OCI-LY7 (cell line): ENCODE data around the gene SNX25. TPM values are rescaled to one million over a fixed set of nuclear protein-coding genes. Genes with fewer than 3 reads are reported as not detected.

Experiments
- BruUV-seq: library from RNA; stranded (reverse); fragments of 400-500 nt; replicated peaks from 2 replicates; lab custom pipeline; 2021; lab: Mats Ljungman, UMichigan
- CTCF ChIA-PET: fragments of 300-600 bp; sonication (Branson Sonifier 250); formaldehyde crosslinking; loops from one replicate; lab custom pipeline; 2022; ENCODE audit warnings: antibody characterized with exemption; ENCODE audit not compliant: unreplicated experiment; lab: Charles Lee
- POLR2A ChIA-PET: fragments of 300-600 bp; sonication (Branson Sonifier 250); formaldehyde crosslinking; loops from one replicate; lab custom pipeline; 2022; ENCODE audit warnings: antibody characterized with exemption; lab: Charles Lee
- DNase-seq: peaks from one replicate; pipeline ENCODE4 v3.0.0-alpha.2; 2015; ENCODE audit warnings: low spot score
- H2AFZ ChIP-seq: fragments of 200-600 bp; sonication (generic), shearing (Covaris generic); 2 replicates; pipeline ENCODE4 v1.6.1; 2014; ENCODE audit warnings: mild to moderate bottlenecking, antibody characterized with exemption, low read length, moderate library complexity
- H3K27ac ChIP-seq: fragments of 200-600 bp; sonication (generic); 2 replicates; pipeline ENCODE4 v1.5.1; 2014; ENCODE audit warnings: mixed run types, low read depth, mild to moderate bottlenecking, moderate library complexity, low read length, inconsistent platforms; ENCODE audit not compliant: poor library complexity, severe bottlenecking
- H3K36me3 ChIP-seq: fragments of 200-600 bp; sonication (generic); 2 replicates; pipeline ENCODE4 v1.6.1; 2014; ENCODE audit warnings: mild to moderate bottlenecking, antibody characterized with exemption, low read length, moderate library complexity, mixed read lengths; ENCODE audit not compliant: insufficient read depth
- H3K4me1 ChIP-seq: fragments of 200-600 bp; sonication (generic); 2 replicates; pipeline ENCODE4 v1.5.1; 2014; ENCODE audit warnings: mild to moderate bottlenecking, low read length; ENCODE audit not compliant: insufficient read depth, poor library complexity, severe bottlenecking
- H3K4me2 ChIP-seq: fragments of 200-600 bp; sonication (generic); 2 replicates; pipeline ENCODE4 v1.6.1; 2014; ENCODE audit warnings: mild to moderate bottlenecking, low read length
- H3K4me3 ChIP-seq: fragments of 200-600 bp; sonication (generic); 2 replicates; pipeline ENCODE4 v1.5.1; 2014; ENCODE audit warnings: mild to moderate bottlenecking, low read depth, low read length; ENCODE audit not compliant: poor library complexity, severe bottlenecking
- H3K79me2 ChIP-seq: fragments of 200-600 bp; sonication (generic); 2 replicates; pipeline ENCODE4 v1.6.1; 2016; ENCODE audit warnings: low read depth, mild to moderate bottlenecking, low read length, moderate library complexity, mixed read lengths; ENCODE audit not compliant: insufficient read depth
- H3K9me2 ChIP-seq: fragments of 200-600 bp; sonication (generic); 2 replicates; pipeline ENCODE4 v1.6.1; 2016; ENCODE audit warnings: mild to moderate bottlenecking, low read length, mixed read lengths; ENCODE audit not compliant: insufficient read depth
- H3K9me3 ChIP-seq: fragments of 200-600 bp; sonication (generic); 2 replicates; pipeline ENCODE4 v1.6.1; 2014; ENCODE audit warnings: mild to moderate bottlenecking, mixed run types, low read length, mixed read lengths
- H4K20me1 ChIP-seq: fragments of 200-600 bp; sonication (generic); 2 replicates; pipeline ENCODE4 v1.6.1; 2014; ENCODE audit warnings: mild to moderate bottlenecking, antibody characterized with exemption, low read length, moderate library complexity, mixed read lengths; ENCODE audit not compliant: insufficient read depth
- CTCF ChIP-seq: fragments of 200-600 bp; sonication (generic); conservative IDR thresholded peaks from 2 replicates; pipeline ENCODE4 v1.5.1; 2014; ENCODE audit warnings: mild to moderate bottlenecking, antibody characterized with exemption, low read length, moderate library complexity, mixed read lengths
- EZH2phosphoT487 ChIP-seq: fragments of 200-600 bp; sonication (generic); IDR thresholded peaks from 2 replicates; pipeline ENCODE4 v1.6.1; 2018; ENCODE audit warnings: low read depth, borderline replicate concordance, mild to moderate bottlenecking, mixed run types, antibody characterized with exemption, low read length, moderate library complexity, mixed read lengths
- intact Hi-C: fragments of 100-400 bp; cut with micrococcal nuclease; formaldehyde crosslinking; loops from one replicate; pipeline ENCODE4 v1.10.0; 2022; ENCODE audit not compliant: unreplicated experiment
- total RNA-seq, 2 experiments: library from RNA; depleted of rRNA in 1 of 2; stranded (reverse); fragments of >200 nt in 1 of 2; shearing (Covaris generic) in 1 of 2; gene quantifications; 2 replicates each; pipeline ENCODE4 v1.2.3, GENCODE V29; 2014 to 2022

The SNX25 gene
- total RNA-seq, 2 experiments from 2014 or later = 33.7 to 55.6 TPM

GRCh38 chr4:185276036-185276435 is 66.6 kb downstream of the SNX25 start:
- no peaks in the 10 kb centered on the region for H4K20me1 ChIP-seq
- H2AFZ ChIP-seq = no peak overlapping the region
- peaks cover 22% of the 10 kb centered on the region for H3K36me3 ChIP-seq
- no peak for TF ChIP-seq EZH2phosphoT487
- no peak for TF ChIP-seq CTCF
- no peak overlapping the region for H3K27ac ChIP-seq
- H3K4me3 ChIP-seq = no peak overlapping the region
- no peaks in the 10 kb centered on the region for H3K4me1 ChIP-seq
- H3K9me3 ChIP-seq = no peaks in the 10 kb centered on the region
- no TSS peak for BruUV-seq
- intact Hi-C loops = no loop called here
- no peaks in the 10 kb centered on the region for H3K9me2 ChIP-seq
- POLR2A ChIA-PET = no interaction called here
- no peaks in the 10 kb centered on the region for H3K79me2 ChIP-seq
- DNase-seq = no peak
- H3K4me2 ChIP-seq = no peak overlapping the region
- CTCF ChIA-PET = no interaction called here

GRCh38 chr4:185278716-185279115 is 69.3 kb downstream of the SNX25 start:
- DNase-seq = no peak
- no peaks in the 10 kb centered on the region for H3K4me1 ChIP-seq
- H3K9me2 ChIP-seq = no peaks in the 10 kb centered on the region
- no TSS peak for BruUV-seq
- no peak overlapping the region for H3K4me3 ChIP-seq
- TF ChIP-seq EZH2phosphoT487 (no peak), CTCF (no peak)
- ChIA-PET POLR2A (interaction anchor here (0.5 to 1.2 kb wide), 4 partner anchors 15 to 104 kb away, joined by 3 to 4 read pairs (median 3); no protein-coding TSS in a partner anchor), CTCF (no interaction called here)
- peaks cover 19% of the 10 kb centered on the region for H3K36me3 ChIP-seq
- H3K9me3 ChIP-seq = no peaks in the 10 kb centered on the region
- no peak overlapping the region for H3K27ac ChIP-seq
- no peaks in the 10 kb centered on the region for H3K79me2 ChIP-seq
- H2AFZ ChIP-seq = no peak overlapping the region
- H4K20me1 ChIP-seq = no peaks in the 10 kb centered on the region
- no peak overlapping the region for H3K4me2 ChIP-seq
- intact Hi-C loops = no loop called here

GRCh38 chr4:185280608-185281007 is 71.2 kb downstream of the SNX25 start:
- no peaks in the 10 kb centered on the region for H3K4me1 ChIP-seq
- BruUV-seq = no TSS peak
- no peak overlapping the region for H3K4me2 ChIP-seq
- CTCF ChIA-PET = no interaction called here
- H3K4me3 ChIP-seq = no peak overlapping the region
- H3K79me2 ChIP-seq = no peaks in the 10 kb centered on the region
- no peaks in the 10 kb centered on the region for H4K20me1 ChIP-seq
- intact Hi-C loops = no loop called here
- no peak for DNase-seq
- TF ChIP-seq EZH2phosphoT487 (no peak), CTCF (no peak)
- H3K36me3 ChIP-seq = peaks cover 16% of the 10 kb centered on the region; the same call in 1 of the 2 replicates
- POLR2A ChIA-PET = interaction anchor here (1.0 to 1.1 kb wide), 3 partner anchors 11 to 28 kb away, joined by 3 to 4 read pairs (median 3); no protein-coding TSS in a partner anchor
- H3K9me3 ChIP-seq = no peaks in the 10 kb centered on the region
- H3K27ac ChIP-seq = no peak overlapping the region
- no peak overlapping the region for H2AFZ ChIP-seq
- H3K9me2 ChIP-seq = no peaks in the 10 kb centered on the region
